ENCODE data around the gene KCNJ18.

Gene KCNJ18

GRCh38 chr17:21705021-21705601 is 12.8 kb downstream of the KCNJ18 start:
- TF ChIP-seq SIN3A (IDR thresholded peaks at IDR 0.05; ENCODE audit: borderline replicate concordance, insufficient read depth, low read length) (no peak), TAF1 (IDR thresholded peaks at IDR 0.05; ENCODE audit: borderline replicate concordance, insufficient read depth, low read length) (no peak), FOXP2 (optimal IDR thresholded peaks at IDR 0.05; ENCODE audit: borderline replicate concordance, extremely low read depth, extremely low read length, insufficient read depth) (no peak), POLR2AphosphoS5 (IDR thresholded peaks at IDR 0.05; ENCODE audit: low read depth, low read length) (no peak)
- TF ChIP-seq, protein P1, sequence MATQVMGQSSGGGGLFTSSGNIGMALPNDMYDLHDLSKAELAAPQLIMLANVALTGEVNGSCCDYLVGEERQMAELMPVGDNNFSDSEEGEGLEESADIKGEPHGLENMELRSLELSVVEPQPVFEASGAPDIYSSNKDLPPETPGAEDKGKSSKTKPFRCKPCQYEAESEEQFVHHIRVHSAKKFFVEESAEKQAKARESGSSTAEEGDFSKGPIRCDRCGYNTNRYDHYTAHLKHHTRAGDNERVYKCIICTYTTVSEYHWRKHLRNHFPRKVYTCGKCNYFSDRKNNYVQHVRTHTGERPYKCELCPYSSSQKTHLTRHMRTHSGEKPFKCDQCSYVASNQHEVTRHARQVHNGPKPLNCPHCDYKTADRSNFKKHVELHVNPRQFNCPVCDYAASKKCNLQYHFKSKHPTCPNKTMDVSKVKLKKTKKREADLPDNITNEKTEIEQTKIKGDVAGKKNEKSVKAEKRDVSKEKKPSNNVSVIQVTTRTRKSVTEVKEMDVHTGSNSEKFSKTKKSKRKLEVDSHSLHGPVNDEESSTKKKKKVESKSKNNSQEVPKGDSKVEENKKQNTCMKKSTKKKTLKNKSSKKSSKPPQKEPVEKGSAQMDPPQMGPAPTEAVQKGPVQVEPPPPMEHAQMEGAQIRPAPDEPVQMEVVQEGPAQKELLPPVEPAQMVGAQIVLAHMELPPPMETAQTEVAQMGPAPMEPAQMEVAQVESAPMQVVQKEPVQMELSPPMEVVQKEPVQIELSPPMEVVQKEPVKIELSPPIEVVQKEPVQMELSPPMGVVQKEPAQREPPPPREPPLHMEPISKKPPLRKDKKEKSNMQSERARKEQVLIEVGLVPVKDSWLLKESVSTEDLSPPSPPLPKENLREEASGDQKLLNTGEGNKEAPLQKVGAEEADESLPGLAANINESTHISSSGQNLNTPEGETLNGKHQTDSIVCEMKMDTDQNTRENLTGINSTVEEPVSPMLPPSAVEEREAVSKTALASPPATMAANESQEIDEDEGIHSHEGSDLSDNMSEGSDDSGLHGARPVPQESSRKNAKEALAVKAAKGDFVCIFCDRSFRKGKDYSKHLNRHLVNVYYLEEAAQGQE (IDR thresholded peaks at IDR 0.05; ENCODE audit: insufficient read depth in 1 of 2, low read depth in 2 of 2, low read length in 2 of 2) = no peak

GRCh38 chr17:21711182-21711581 is 18.9 kb downstream of the KCNJ18 start:
- TF ChIP-seq SIN3A (IDR thresholded peaks at IDR 0.05; ENCODE audit: borderline replicate concordance, insufficient read depth, low read length) = no peak
- no peak for TF ChIP-seq FOXP2 (optimal IDR thresholded peaks at IDR 0.05; ENCODE audit: borderline replicate concordance, extremely low read depth, extremely low read length, insufficient read depth)
- TF ChIP-seq POLR2AphosphoS5 (IDR thresholded peaks at IDR 0.05; ENCODE audit: low read depth, low read length) = no peak
- TF ChIP-seq TAF1 (IDR thresholded peaks at IDR 0.05; ENCODE audit: borderline replicate concordance, insufficient read depth, low read length) = no peak
- TF ChIP-seq, protein P1 (IDR thresholded peaks at IDR 0.05; ENCODE audit: insufficient read depth in 1 of 2, low read depth in 2 of 2, low read length in 2 of 2) = no peak

GRCh38 chr17:21742326-21742725 is 50.0 kb downstream of the KCNJ18 start:
- TF ChIP-seq, protein P1 (IDR thresholded peaks at IDR 0.05; ENCODE audit: insufficient read depth in 1 of 2, low read depth in 2 of 2, low read length in 2 of 2) = no peak
- TF ChIP-seq POLR2AphosphoS5 (IDR thresholded peaks at IDR 0.05; ENCODE audit: low read depth, low read length) (no peak), FOXP2 (optimal IDR thresholded peaks at IDR 0.05; ENCODE audit: borderline replicate concordance, extremely low read depth, extremely low read length, insufficient read depth) (no peak), TAF1 (IDR thresholded peaks at IDR 0.05; ENCODE audit: borderline replicate concordance, insufficient read depth, low read length) (no peak), SIN3A (IDR thresholded peaks at IDR 0.05; ENCODE audit: borderline replicate concordance, insufficient read depth, low read length) (no peak)

All from PFSK-1 (cell line).